Prostate gland (tissue), 2 donors: ENCODE measurements around the gene PRKD1.

Experiments
- POLR2A ChIP-seq: fragments of 450-650 bp; IDR thresholded peaks from one replicate; pipeline ENCODE4 v1.6.1; 2016; ENCODE audit warnings: antibody characterized with exemption, mild to moderate bottlenecking
- POLR2AphosphoS5 ChIP-seq: sonication (generic); formaldehyde crosslinking; IDR thresholded peaks from one replicate; pipeline ENCODE4 v1.6.1; 2017; ENCODE audit warnings: antibody characterized with exemption
- TF ChIP-seq, protein P1 (sequence below), 4 experiments: fragments of 200-600 bp in 2 of 4; fragments of 450-650 bp in 2 of 4; sonication (generic) in 2 of 4; IDR thresholded peaks; 1 replicate in 3 of 4; 2 replicates in 1 of 4; pipeline ENCODE4 v1.5.1; 2016 to 2019; ENCODE audit warnings: antibody characterized with exemption in 4 of 4, mild to moderate bottlenecking in 2 of 4, moderate library complexity in 2 of 4

- TF ChIP-seq, protein P1, sequence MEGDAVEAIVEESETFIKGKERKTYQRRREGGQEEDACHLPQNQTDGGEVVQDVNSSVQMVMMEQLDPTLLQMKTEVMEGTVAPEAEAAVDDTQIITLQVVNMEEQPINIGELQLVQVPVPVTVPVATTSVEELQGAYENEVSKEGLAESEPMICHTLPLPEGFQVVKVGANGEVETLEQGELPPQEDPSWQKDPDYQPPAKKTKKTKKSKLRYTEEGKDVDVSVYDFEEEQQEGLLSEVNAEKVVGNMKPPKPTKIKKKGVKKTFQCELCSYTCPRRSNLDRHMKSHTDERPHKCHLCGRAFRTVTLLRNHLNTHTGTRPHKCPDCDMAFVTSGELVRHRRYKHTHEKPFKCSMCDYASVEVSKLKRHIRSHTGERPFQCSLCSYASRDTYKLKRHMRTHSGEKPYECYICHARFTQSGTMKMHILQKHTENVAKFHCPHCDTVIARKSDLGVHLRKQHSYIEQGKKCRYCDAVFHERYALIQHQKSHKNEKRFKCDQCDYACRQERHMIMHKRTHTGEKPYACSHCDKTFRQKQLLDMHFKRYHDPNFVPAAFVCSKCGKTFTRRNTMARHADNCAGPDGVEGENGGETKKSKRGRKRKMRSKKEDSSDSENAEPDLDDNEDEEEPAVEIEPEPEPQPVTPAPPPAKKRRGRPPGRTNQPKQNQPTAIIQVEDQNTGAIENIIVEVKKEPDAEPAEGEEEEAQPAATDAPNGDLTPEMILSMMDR (IDR thresholded peaks at IDR 0.05), result no peak
- no peak for TF ChIP-seq POLR2A
- no peak for TF ChIP-seq POLR2AphosphoS5
These were observed 340.6 kb downstream of the PRKD1 start for GRCh38 chr14:29587046-29587445.
